ENCODE measurements around the gene PPOX. TPM values are rescaled to one million over a fixed set of nuclear protein-coding genes. Genes with fewer than 3 reads are reported as not detected.

Gene PPOX
- polyA plus RNA-seq, 1 of the 3 experiments (the other 2 are of a cell fraction) = 30.7 TPM

GRCh38 chr1:161157867-161158266, 8.4 kb upstream of the PPOX start (continued):
- TF ChIP-seq, protein P1, sequence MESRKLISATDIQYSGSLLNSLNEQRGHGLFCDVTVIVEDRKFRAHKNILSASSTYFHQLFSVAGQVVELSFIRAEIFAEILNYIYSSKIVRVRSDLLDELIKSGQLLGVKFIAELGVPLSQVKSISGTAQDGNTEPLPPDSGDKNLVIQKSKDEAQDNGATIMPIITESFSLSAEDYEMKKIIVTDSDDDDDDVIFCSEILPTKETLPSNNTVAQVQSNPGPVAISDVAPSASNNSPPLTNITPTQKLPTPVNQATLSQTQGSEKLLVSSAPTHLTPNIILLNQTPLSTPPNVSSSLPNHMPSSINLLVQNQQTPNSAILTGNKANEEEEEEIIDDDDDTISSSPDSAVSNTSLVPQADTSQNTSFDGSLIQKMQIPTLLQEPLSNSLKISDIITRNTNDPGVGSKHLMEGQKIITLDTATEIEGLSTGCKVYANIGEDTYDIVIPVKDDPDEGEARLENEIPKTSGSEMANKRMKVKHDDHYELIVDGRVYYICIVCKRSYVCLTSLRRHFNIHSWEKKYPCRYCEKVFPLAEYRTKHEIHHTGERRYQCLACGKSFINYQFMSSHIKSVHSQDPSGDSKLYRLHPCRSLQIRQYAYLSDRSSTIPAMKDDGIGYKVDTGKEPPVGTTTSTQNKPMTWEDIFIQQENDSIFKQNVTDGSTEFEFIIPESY (IDR thresholded peaks at IDR 0.05; ENCODE audit: borderline replicate concordance, low read depth) = no peak
- TF ChIP-seq, protein P2, sequence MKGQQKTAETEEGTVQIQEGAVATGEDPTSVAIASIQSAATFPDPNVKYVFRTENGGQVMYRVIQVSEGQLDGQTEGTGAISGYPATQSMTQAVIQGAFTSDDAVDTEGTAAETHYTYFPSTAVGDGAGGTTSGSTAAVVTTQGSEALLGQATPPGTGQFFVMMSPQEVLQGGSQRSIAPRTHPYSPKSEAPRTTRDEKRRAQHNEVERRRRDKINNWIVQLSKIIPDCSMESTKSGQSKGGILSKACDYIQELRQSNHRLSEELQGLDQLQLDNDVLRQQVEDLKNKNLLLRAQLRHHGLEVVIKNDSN (IDR thresholded peaks at IDR 0.05; ENCODE audit: borderline replicate concordance, low read depth) = no peak
- TF ChIP-seq IRF3 (IDR thresholded peaks at IDR 0.05; ENCODE audit: low read depth, low read length) = no peak
- no peak for TF ChIP-seq SMC3 (IDR thresholded peaks at IDR 0.05; ENCODE audit: low read depth, low read length)

DNA sequence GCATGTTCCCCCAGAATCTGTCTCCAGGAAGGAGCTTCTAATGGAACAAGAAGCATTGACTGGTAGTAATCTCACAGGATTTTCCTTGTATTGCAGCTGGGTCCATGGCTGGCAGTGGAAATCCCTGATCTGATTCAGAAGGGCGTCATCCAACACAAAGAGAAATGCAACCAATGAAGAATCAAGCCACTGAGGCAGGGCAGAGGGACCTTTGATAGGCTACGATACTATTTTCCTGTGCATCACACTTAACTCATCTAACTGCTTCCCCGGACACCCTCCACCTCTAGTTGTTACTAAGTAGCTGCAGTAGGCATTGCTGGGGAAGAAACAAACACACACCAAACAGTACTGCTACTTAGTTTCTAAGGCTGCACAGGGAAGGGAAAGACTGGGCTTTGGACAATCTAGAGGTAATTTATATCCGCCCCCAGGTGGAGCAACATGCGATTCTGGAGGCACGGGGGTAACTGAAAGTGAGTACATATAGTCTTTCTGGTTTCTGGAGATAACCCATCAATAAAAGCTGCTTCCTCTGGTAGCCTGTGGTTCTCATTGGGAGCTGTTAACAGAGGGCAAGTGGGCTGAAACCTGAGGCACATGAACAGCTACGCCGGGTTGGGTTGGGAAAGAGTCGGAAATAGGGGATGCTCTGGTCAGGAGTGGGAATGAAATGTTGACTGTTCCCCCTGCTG, 7.8 kb upstream of the PPOX start:
- peaks cover 4 to 47% of the 10 kb centered on the region in 2 experiments for H3K36me3 ChIP-seq (replicated peaks in 1 of 2; ENCODE audit: control insufficient read depth in 1 of 2, insufficient read depth in 2 of 2, low read length in 1 of 2)
- H3K9me3 ChIP-seq = no peaks in the 10 kb centered on the region
- no peak for DNase-seq
- no peaks in the 10 kb centered on the region for H4K20me1 ChIP-seq (ENCODE audit: insufficient read depth)
- peak overlapping the region; percentile 77 to 85 for H3K27ac ChIP-seq (ENCODE audit: low read depth in 2 of 2, low read length in 1 of 2)
- H3F3A ChIP-seq (replicated peaks; ENCODE audit: insufficient read depth) = peaks cover 8% of the 10 kb centered on the region
- no peaks in the 10 kb centered on the region for H3K27me3 ChIP-seq (ENCODE audit: insufficient read depth)
- H3K9me2 ChIP-seq = no peaks in the 10 kb centered on the region
- H3K79me2 ChIP-seq (ENCODE audit: insufficient read depth) = peaks cover 33% of the 10 kb centered on the region
- H3K4me2 ChIP-seq = peak overlapping the region; percentile 77
- CTCF ChIA-PET = interaction anchor here (0.6 to 1.5 kb wide), 6 partner anchors 10 to 45 kb away, joined by 3 to 5 read pairs (median 4); partner anchors contain the start of genes NIT1 and PFDN2
- WGBS (ENCODE audit: low lambda C conversion rate) = 68% methylated on average over 9 of the region's 9 CpGs
- peak overlapping the region; percentile 84 for H2AFZ ChIP-seq (ENCODE audit: low read depth)
- POLR2A ChIA-PET = interaction anchor here (0.7 kb wide), 1 partner anchor 433 kb away, joined by 6 read pairs; no protein-coding TSS in a partner anchor
- peak overlapping the region; percentile 89 to 92 for H3K4me3 ChIP-seq (ENCODE audit: low read depth in 2 of 2, low read length in 1 of 2)
- H3K9ac ChIP-seq = peak overlapping the region; percentile 90
- peaks cover 0 to 31% of the 10 kb centered on the region in 2 experiments; a peak in 3 of 4 replicates for H3K4me1 ChIP-seq (ENCODE audit: control insufficient read depth in 1 of 2, insufficient read depth in 2 of 2, low read depth in 1 of 2, low read length in 1 of 2)
- TF ChIP-seq SIN3A (IDR thresholded peaks at IDR 0.05; ENCODE audit: borderline replicate concordance, low read depth, low read length) (no peak), TAF1 (IDR thresholded peaks at IDR 0.05; ENCODE audit: borderline replicate concordance, low read depth, low read length) (no peak), REST (IDR thresholded peaks at IDR 0.05; ENCODE audit: low read depth, low read length) (no peak), GATA2 (CRISPR knock-in tag; IDR thresholded peaks at IDR 0.05) (no peak), POLR2AphosphoS5 (IDR thresholded peaks at IDR 0.05; ENCODE audit: low read depth, low read length) (no peak), RCOR1 (IDR thresholded peaks at IDR 0.05; ENCODE audit: low read length) (no peak), PBX3 (IDR thresholded peaks at IDR 0.05) (no peak), ELF1 (IDR thresholded peaks at IDR 0.05) (no peak), NFIC (IDR thresholded peaks at IDR 0.05; ENCODE audit: borderline replicate concordance) (no peak), YY1 (IDR thresholded peaks at IDR 0.05; ENCODE audit: low read depth) (no peak), SMC3 (IDR thresholded peaks at IDR 0.05; ENCODE audit: low read depth, low read length) (no peak), RXRA (IDR thresholded peaks at IDR 0.05; ENCODE audit: borderline replicate concordance, low read depth) (no peak), MEF2A (IDR thresholded peaks at IDR 0.05; ENCODE audit: borderline replicate concordance, low read depth) (no peak), TEAD4 (IDR thresholded peaks at IDR 0.05; ENCODE audit: borderline replicate concordance, insufficient read depth) (no peak)
- TF ChIP-seq, protein P1 (IDR thresholded peaks at IDR 0.05; ENCODE audit: borderline replicate concordance, low read depth) = no peak
